Activated naive CD4-positive, alpha-beta T cell treated with anti-CD3 and anti-CD28 coated beads, Interleukin-2, amount 50 U/mL, for 72 hours (primary cell): Measurements from ENCODE around the gene MKNK1. TPM values are rescaled to one million over a fixed set of nuclear protein-coding genes. Genes with fewer than 3 reads are reported as not detected.
A peak's percentile ranks its signal among the peaks of the same experiment; 100 is the strongest.

Source experiments
- ATAC-seq, 2 donors: fragments of 150-1000 bp; cut with Tn5 transposase; 2 replicates each; pipeline ENCODE4 v1.10.0; 2021; ENCODE audit warnings: mild to moderate bottlenecking in 2 of 2, moderate library complexity in 2 of 2
- DNase-seq, 2 donors: peaks; one replicate each; pipeline ENCODE4 v3.0.0; 2021 to 2022; ENCODE audit warnings: low spot score in 2 of 2
- H3K27ac Mint-ChIP-seq, 2 donors: one replicate each; pipeline ENCODE4 v1.8.0; 2022; ENCODE audit warnings: mild to moderate bottlenecking in 2 of 2, mixed read lengths in 2 of 2
- H3K36me3 Mint-ChIP-seq, 2 donors: one replicate each; pipeline ENCODE4 v1.8.0; 2022; ENCODE audit warnings: mixed read lengths in 2 of 2
- H3K9me3 Mint-ChIP-seq, 2 donors: one replicate each; pipeline ENCODE4 v1.8.0; 2022; ENCODE audit warnings: mixed read lengths in 2 of 2
- total RNA-seq, 2 donors: library from RNA; stranded (reverse); gene quantifications; one replicate each; pipeline ENCODE4 v1.2.3, GENCODE V29; 2022

MKNK1 gene
- total RNA-seq, 2 donors from 2014 or later = 37.3 to 48.7 TPM

GRCh38 chr1:46611691-46612221 is 7.7 kb upstream of the MKNK1 start:
- ATAC-seq (no peak), DNase-seq (no peak)
- Mint-ChIP-seq H3K9me3 (no peaks in the 10 kb centered on the region), H3K27ac (peak overlapping the region; percentile 63 to 75), H3K36me3 (peaks cover 0 to 9% of the 10 kb centered on the region in 2 donors)

GRCh38 chr1:46607345-46608130 is 3.5 kb upstream of the MKNK1 start:
- Mint-ChIP-seq H3K9me3 (no peaks in the 10 kb centered on the region), H3K27ac (peak overlapping the region in 1 of 2 donors; percentile 8), H3K36me3 (peaks cover 0 to 9% of the 10 kb centered on the region in 2 donors)
- ATAC-seq (no peak), DNase-seq (no peak)

- H3K9me3 Mint-ChIP-seq = no peaks in the 10 kb centered on the region
- H3K36me3 Mint-ChIP-seq = peaks cover 5 to 16% of the 10 kb centered on the region in 2 donors
- ATAC-seq = no peak
- no peak for DNase-seq
- H3K27ac Mint-ChIP-seq = peak overlapping the region in 1 of 2 donors; percentile 6
Measured at GRCh38 chr1:46606255-46606965, 2.3 kb upstream of the MKNK1 start.

- no peak for ATAC-seq
- Mint-ChIP-seq H3K27ac (peak overlapping the region; percentile 22 to 90), H3K9me3 (no peaks in the 10 kb centered on the region), H3K36me3 (peaks cover 8 to 19% of the 10 kb centered on the region in 2 donors)
- DNase-seq = no peak
Measured at GRCh38 chr1:46605232-46605631, 1.2 kb upstream of the MKNK1 start.

- DNase-seq (no peak), ATAC-seq (no peak)
- no peaks in the 10 kb centered on the region for H3K9me3 Mint-ChIP-seq
- peak overlapping the region; percentile 55 to 90 for H3K27ac Mint-ChIP-seq
- H3K36me3 Mint-ChIP-seq = peaks cover 8 to 15% of the 10 kb centered on the region in 2 donors
Measured at GRCh38 chr1:46603481-46603857, 599 bp downstream of the MKNK1 start.

GRCh38 chr1:46601257-46602007 is 2.6 kb downstream of the MKNK1 start:
- no peaks in the 10 kb centered on the region for H3K9me3 Mint-ChIP-seq
- H3K27ac Mint-ChIP-seq = peak overlapping the region in 1 of 2 donors; percentile 20
- peaks cover 8 to 10% of the 10 kb centered on the region in 2 donors for H3K36me3 Mint-ChIP-seq
- DNase-seq (no peak), ATAC-seq (no peak)

- Mint-ChIP-seq H3K36me3 (peaks cover 8 to 10% of the 10 kb centered on the region in 2 donors), H3K27ac (no peak overlapping the region), H3K9me3 (no peaks in the 10 kb centered on the region)
- DNase-seq (no peak), ATAC-seq (no peak)
Measured at GRCh38 chr1:46599059-46599970, 4.8 kb downstream of the MKNK1 start.

- no peak for ATAC-seq
- Mint-ChIP-seq H3K9me3 (no peaks in the 10 kb centered on the region), H3K36me3 (peaks cover 21 to 26% of the 10 kb centered on the region in 2 donors), H3K27ac (no peak overlapping the region)
- DNase-seq = no peak
Measured at GRCh38 chr1:46596846-46597245, 7.2 kb downstream of the MKNK1 start.

GRCh38 chr1:46596036-46596435 is 8.0 kb downstream of the MKNK1 start:
- no peak overlapping the region for H3K27ac Mint-ChIP-seq
- DNase-seq = no peak
- H3K36me3 Mint-ChIP-seq = peaks cover 20 to 26% of the 10 kb centered on the region in 2 donors
- no peaks in the 10 kb centered on the region for H3K9me3 Mint-ChIP-seq
- ATAC-seq = no peak

- H3K36me3 Mint-ChIP-seq = peaks cover 23 to 35% of the 10 kb centered on the region in 2 donors
- ATAC-seq (no peak), DNase-seq (no peak)
- H3K9me3 Mint-ChIP-seq = no peaks in the 10 kb centered on the region
- H3K27ac Mint-ChIP-seq = peak overlapping the region in 1 of 2 donors; percentile 46
Measured at GRCh38 chr1:46595127-46595526, 8.9 kb downstream of the MKNK1 start.

- no peak overlapping the region for H3K27ac Mint-ChIP-seq
- ATAC-seq = no peak
- peaks cover 34 to 45% of the 10 kb centered on the region in 2 donors for H3K36me3 Mint-ChIP-seq
- H3K9me3 Mint-ChIP-seq = no peaks in the 10 kb centered on the region
- no peak for DNase-seq
Measured at GRCh38 chr1:46594063-46594462, 10.0 kb downstream of the MKNK1 start.

GRCh38 chr1:46592823-46593222 is 11.2 kb downstream of the MKNK1 start:
- peak overlapping the region in 1 of 2 donors; percentile 56 for H3K27ac Mint-ChIP-seq
- no peaks in the 10 kb centered on the region for H3K9me3 Mint-ChIP-seq
- H3K36me3 Mint-ChIP-seq = peaks cover 37 to 49% of the 10 kb centered on the region in 2 donors
- DNase-seq = no peak
- no peak for ATAC-seq

- peaks cover 37 to 49% of the 10 kb centered on the region in 2 donors for H3K36me3 Mint-ChIP-seq
Measured at GRCh38 chr1:46589529-46589928, 14.5 kb downstream of the MKNK1 start.

GRCh38 chr1:46587069-46587468 is 17.0 kb downstream of the MKNK1 start:
- ATAC-seq (no peak), DNase-seq (no peak)
- Mint-ChIP-seq H3K36me3 (peaks cover 26 to 33% of the 10 kb centered on the region in 2 donors), H3K27ac (peak overlapping the region in 1 of 2 donors; percentile 60), H3K9me3 (no peaks in the 10 kb centered on the region)

More at GRCh38 chr1:46589529-46589928, 14.5 kb downstream of the MKNK1 start:
- DNase-seq (no peak), ATAC-seq (no peak)
- Mint-ChIP-seq H3K9me3 (no peaks in the 10 kb centered on the region), H3K27ac (no peak overlapping the region)

GRCh38 chr1:46585312-46585938 is 18.6 kb downstream of the MKNK1 start:
- ATAC-seq (no peak), DNase-seq (no peak)
- Mint-ChIP-seq H3K27ac (no peak overlapping the region), H3K9me3 (no peaks in the 10 kb centered on the region), H3K36me3 (peaks cover 14 to 23% of the 10 kb centered on the region in 2 donors)
